GM10266 (cell line): Measurements from ENCODE around the gene FAM149B1.

Experiments
- DNase-seq: peaks from one replicate; pipeline ENCODE4 v3.0.0; 2012; ENCODE audit errors: extremely low spot score
- CTCF ChIP-seq: IDR thresholded peaks from 2 replicates; pipeline ENCODE4 v1.5.1; 2012; ENCODE audit warnings: mild to moderate bottlenecking, low read depth; ENCODE audit not compliant: control insufficient read depth, insufficient read depth; ENCODE audit errors: missing control alignments

Gene FAM149B1

GRCh38 chr10:73174148-73174925 is 6.4 kb downstream of the FAM149B1 start:
- TF ChIP-seq CTCF, result no peak

GRCh38 chr10:73182568-73182967 is 14.6 kb downstream of the FAM149B1 start:
- no peak for TF ChIP-seq CTCF

More at GRCh38 chr10:73174148-73174925, 6.4 kb downstream of the FAM149B1 start:
- DNase-seq, result no peak

GRCh38 chr10:73183667-73184281 is 15.9 kb downstream of the FAM149B1 start:
- no peak for TF ChIP-seq CTCF

More at GRCh38 chr10:73182568-73182967, 14.6 kb downstream of the FAM149B1 start:
- DNase-seq, result no peak

GRCh38 chr10:73186266-73186665 is 18.3 kb downstream of the FAM149B1 start:
- DNase-seq, result no peak
- no peak for TF ChIP-seq CTCF

More at GRCh38 chr10:73183667-73184281, 15.9 kb downstream of the FAM149B1 start:
- no peak for DNase-seq

GRCh38 chr10:73190188-73190587 is 22.3 kb downstream of the FAM149B1 start:
- no peak for TF ChIP-seq CTCF
- DNase-seq, result no peak

- no peak for TF ChIP-seq CTCF
These were observed 37.2 kb downstream of the FAM149B1 start for GRCh38 chr10:73205081-73205480.

GRCh38 chr10:73205890-73206289 is 38.0 kb downstream of the FAM149B1 start:
- no peak for TF ChIP-seq CTCF
- DNase-seq, result no peak

More at GRCh38 chr10:73205081-73205480, 37.2 kb downstream of the FAM149B1 start:
- no peak for DNase-seq
